ENCODE measurements around the gene NR4A3.

- TF ChIP-seq CTCF (IDR thresholded peaks at IDR 0.05): no peak
- no peak for TF ChIP-seq POLR2A (IDR thresholded peaks at IDR 0.05)
Measured at GRCh38 chr9:99779277-99779676, 42.4 kb upstream of the NR4A3 start.

Data from lower leg skin (tissue), 3 donors.